PFSK-1 (cell line): ENCODE measurements around the gene G0S2.

Source experiments
- POLR2AphosphoS5 ChIP-seq: IDR thresholded peaks from 2 replicates; pipeline ENCODE4 v1.6.1; 2012; ENCODE audit warnings: low read depth, mild to moderate bottlenecking, control low read depth, low read length, moderate library complexity
- REST ChIP-seq, 2 experiments: IDR thresholded peaks; 2 replicates each; pipeline versions ENCODE4 v1.6.1 to v1.8.0; 2011 to 2012; ENCODE audit warnings: low read depth in 2 of 2, low read length in 2 of 2, control low read depth in 1 of 2, inconsistent platforms in 1 of 2, mild to moderate bottlenecking in 1 of 2, moderate library complexity in 1 of 2; ENCODE audit not compliant: insufficient read depth in 1 of 2
- SIN3A ChIP-seq: IDR thresholded peaks from 2 replicates; pipeline ENCODE4 v1.6.1; 2012; ENCODE audit warnings: mild to moderate bottlenecking, low read length, moderate library complexity, borderline replicate concordance; ENCODE audit not compliant: insufficient read depth
- TAF1 ChIP-seq: IDR thresholded peaks from 2 replicates; pipeline ENCODE4 v1.6.1; 2012; ENCODE audit warnings: low read length, control low read depth, borderline replicate concordance; ENCODE audit not compliant: insufficient read depth

GRCh38 chr1:209628618-209629299, 46.5 kb upstream of the G0S2 start:
- TF ChIP-seq POLR2AphosphoS5 (no peak), REST (IDR thresholded peaks at IDR 0.05; ENCODE audit: insufficient read depth in 1 of 2, low read depth in 2 of 2, low read length in 2 of 2) (no peak), TAF1 (no peak), SIN3A (no peak)
